Neural cell (in vitro differentiated cells): ENCODE results near the gene SRCAP. TPM values are rescaled to one million over a fixed set of nuclear protein-coding genes. Genes with fewer than 3 reads are reported as not detected.

ENCODE experiments used
- H2AFZ ChIP-seq: fragments of 200-600, 300-800 bp; sonication (generic), shearing (Covaris generic); 2 replicates; pipeline ENCODE4 v1.6.0; 2014; ENCODE audit warnings: low read depth, mild to moderate bottlenecking, antibody characterized with exemption, low read length, moderate library complexity
- H3F3A ChIP-seq: fragments of 200-600 bp; shearing (Covaris generic); 2 replicates; pipeline ENCODE4 v1.6.1; 2016; ENCODE audit warnings: mild to moderate bottlenecking, moderate library complexity, mixed read lengths, antibody characterized with exemption, low read length; ENCODE audit not compliant: insufficient read depth, poor library complexity, severe bottlenecking
- H3K27ac ChIP-seq: fragments of 200-600, 300-800 bp; sonication (generic), shearing (Covaris generic); 2 replicates; pipeline ENCODE4 v1.5.1; 2014; ENCODE audit warnings: mild to moderate bottlenecking, low read length, moderate library complexity
- H3K27me3 ChIP-seq: fragments of 300-800, 200-600 bp; sonication (generic), shearing (Covaris generic); 2 replicates; pipeline ENCODE4 v1.6.0; 2014; ENCODE audit warnings: mild to moderate bottlenecking, low read depth, low read length, moderate library complexity; ENCODE audit not compliant: insufficient read depth
- H3K36me3 ChIP-seq: fragments of 300-800, 200-600 bp; sonication (generic), shearing (Covaris generic); 2 replicates; pipeline ENCODE4 v1.5.1; 2014; ENCODE audit warnings: mild to moderate bottlenecking, antibody characterized with exemption, low read length, moderate library complexity; ENCODE audit not compliant: insufficient read depth
- H3K4me2 ChIP-seq: fragments of 300-800, 200-600 bp; sonication (generic), shearing (Covaris generic); 2 replicates; pipeline ENCODE4 v1.6.0; 2014; ENCODE audit warnings: mild to moderate bottlenecking, low read length
- H3K4me3 ChIP-seq: fragments of 300-800, 200-600 bp; sonication (generic), shearing (Covaris generic); 2 replicates; pipeline ENCODE4 v1.5.1; 2014; ENCODE audit warnings: mild to moderate bottlenecking, low read length, moderate library complexity
- H3K79me2 ChIP-seq: fragments of 200-600 bp; shearing (Covaris generic); replicated peaks from 2 replicates; pipeline ENCODE4 v1.6.0; 2014; ENCODE audit warnings: mild to moderate bottlenecking, low read length, moderate library complexity; ENCODE audit not compliant: insufficient read depth
- H3K9ac ChIP-seq: fragments of 300-800, 200-600 bp; sonication (generic), shearing (Covaris generic); 2 replicates; pipeline ENCODE4 v1.6.1; 2016; ENCODE audit warnings: mild to moderate bottlenecking, low read length, mixed read lengths
- H3K9me2 ChIP-seq: fragments of 200-600 bp; shearing (Covaris generic); 2 replicates; pipeline ENCODE4 v1.6.1; 2016; ENCODE audit warnings: mild to moderate bottlenecking, low read length, mixed read lengths; ENCODE audit not compliant: insufficient read depth
- H3K9me3 ChIP-seq: fragments of 200-600, 300-800 bp; sonication (generic), shearing (Covaris generic); 2 replicates; pipeline ENCODE4 v1.6.1; 2016; ENCODE audit warnings: mild to moderate bottlenecking, mixed run types, low read length, moderate library complexity, mixed read lengths
- H4K20me1 ChIP-seq: fragments of 200-600 bp; shearing (Covaris generic); 2 replicates; pipeline ENCODE4 v1.6.1; 2016; ENCODE audit warnings: mild to moderate bottlenecking, mixed run types; ENCODE audit not compliant: insufficient read depth
- EP300 ChIP-seq: fragments of 450-650 bp; conservative IDR thresholded peaks from 2 replicates; pipeline ENCODE4 v1.6.1; 2014; ENCODE audit warnings: antibody characterized with exemption, mild to moderate bottlenecking, moderate library complexity; ENCODE audit not compliant: poor library complexity, severe bottlenecking
- EZH2 ChIP-seq: fragments of 200-600, 300-800 bp; shearing (Covaris generic), sonication (generic); IDR thresholded peaks from 2 replicates; pipeline ENCODE4 v1.6.1; 2014; ENCODE audit warnings: antibody characterized with exemption, low read length, borderline replicate concordance, mild to moderate bottlenecking; ENCODE audit not compliant: insufficient read depth, poor library complexity, severe bottlenecking
- MXI1 ChIP-seq: fragments of 450-650 bp; conservative IDR thresholded peaks from 2 replicates; pipeline ENCODE4 v1.6.1; 2014; ENCODE audit warnings: antibody characterized with exemption, mild to moderate bottlenecking; ENCODE audit not compliant: poor library complexity, severe bottlenecking
- RAD21 ChIP-seq: fragments of 450-650 bp; conservative IDR thresholded peaks from 2 replicates; pipeline ENCODE4 v1.6.1; 2014; ENCODE audit warnings: antibody characterized with exemption, mild to moderate bottlenecking, moderate library complexity
- polyA plus RNA-seq: library from polyadenylated mRNA; depleted of rRNA; stranded (reverse); fragments of >200 nt; gene quantifications from 2 replicates; pipeline ENCODE4 v1.2.3, GENCODE V29; 2014
- TF ChIP-seq, protein P1 (sequence below): IDR thresholded peaks from 2 replicates; pipeline ENCODE4 v1.6.1; 2012; ENCODE audit warnings: borderline replicate concordance

The SRCAP gene
- polyA plus RNA-seq, 1 donor from 2014 or later = 0.76 TPM

- Histone ChIP-seq H3K9ac (no peak overlapping the region), H3K9me3 (no peaks in the 10 kb centered on the region), H4K20me1 (no peaks in the 10 kb centered on the region), H3K9me2 (no peaks in the 10 kb centered on the region), H3K4me3 (no peak overlapping the region), H2AFZ (no peak overlapping the region), H3K79me2 (peaks cover 22% of the 10 kb centered on the region), H3F3A (no peaks in the 10 kb centered on the region), H3K27ac (no peak overlapping the region), H3K27me3 (no peaks in the 10 kb centered on the region), H3K4me2 (no peak overlapping the region), H3K36me3 (no peaks in the 10 kb centered on the region)
- TF ChIP-seq EZH2 (no peak), RAD21 (no peak)
These were observed 85.2 kb downstream of the SRCAP start for GRCh38 chr16:30784215-30784614.

DNA sequence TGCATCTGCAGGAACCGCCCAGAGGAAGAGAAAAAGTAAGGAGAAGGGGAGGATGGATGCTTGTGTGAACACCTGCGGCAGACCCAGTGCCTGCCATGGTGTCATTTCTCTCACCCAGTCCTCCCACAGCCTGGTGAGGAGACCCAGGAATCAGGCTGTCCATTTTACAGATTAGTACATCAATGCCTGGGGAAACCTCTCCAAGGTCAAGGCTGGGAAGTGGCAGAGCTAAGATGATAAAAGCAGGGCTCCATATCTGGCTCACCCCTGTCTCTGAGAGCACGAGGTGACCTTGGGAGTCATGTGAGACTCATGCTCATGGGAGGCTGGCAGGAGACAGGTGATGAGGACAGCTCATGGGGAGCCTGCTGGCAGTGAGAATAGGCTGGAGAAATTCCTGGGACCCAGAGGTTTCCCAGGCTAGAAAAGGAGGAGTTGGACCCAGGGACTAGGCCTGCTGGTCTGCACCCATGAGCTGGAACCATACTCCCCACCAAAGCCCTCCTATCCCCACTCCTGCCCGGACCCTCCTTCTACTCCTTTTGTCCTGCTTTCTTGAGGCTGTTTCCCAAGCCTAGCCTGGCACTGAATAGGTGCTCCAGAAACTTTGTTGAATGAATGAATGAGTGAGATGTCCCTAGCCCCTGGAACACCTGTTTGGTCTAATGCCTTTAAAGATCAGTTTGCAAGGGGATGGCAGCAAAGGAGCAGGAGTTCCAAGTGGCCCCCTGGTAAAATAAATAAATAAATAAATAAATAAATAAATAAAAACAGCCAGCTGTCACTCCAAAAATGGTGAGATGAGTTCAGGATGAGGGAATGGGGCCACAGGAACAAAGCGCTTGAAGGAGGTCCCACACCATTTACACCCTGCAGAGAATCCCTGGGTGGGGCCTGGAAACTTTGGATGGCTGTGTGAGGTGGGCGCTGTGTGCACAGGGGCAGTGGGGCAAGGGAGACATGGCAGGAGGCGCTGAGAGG lies 86.4 kb downstream of the SRCAP start:
- H4K20me1 ChIP-seq = no peaks in the 10 kb centered on the region
- peak overlapping the region; percentile 93 for H3K4me3 ChIP-seq
- H3K4me2 ChIP-seq = peak overlapping the region; percentile 97
- H3K79me2 ChIP-seq = peaks cover 22% of the 10 kb centered on the region
- no peak overlapping the region for H2AFZ ChIP-seq
- TF ChIP-seq MXI1 = no peak
- TF ChIP-seq, protein P1, sequence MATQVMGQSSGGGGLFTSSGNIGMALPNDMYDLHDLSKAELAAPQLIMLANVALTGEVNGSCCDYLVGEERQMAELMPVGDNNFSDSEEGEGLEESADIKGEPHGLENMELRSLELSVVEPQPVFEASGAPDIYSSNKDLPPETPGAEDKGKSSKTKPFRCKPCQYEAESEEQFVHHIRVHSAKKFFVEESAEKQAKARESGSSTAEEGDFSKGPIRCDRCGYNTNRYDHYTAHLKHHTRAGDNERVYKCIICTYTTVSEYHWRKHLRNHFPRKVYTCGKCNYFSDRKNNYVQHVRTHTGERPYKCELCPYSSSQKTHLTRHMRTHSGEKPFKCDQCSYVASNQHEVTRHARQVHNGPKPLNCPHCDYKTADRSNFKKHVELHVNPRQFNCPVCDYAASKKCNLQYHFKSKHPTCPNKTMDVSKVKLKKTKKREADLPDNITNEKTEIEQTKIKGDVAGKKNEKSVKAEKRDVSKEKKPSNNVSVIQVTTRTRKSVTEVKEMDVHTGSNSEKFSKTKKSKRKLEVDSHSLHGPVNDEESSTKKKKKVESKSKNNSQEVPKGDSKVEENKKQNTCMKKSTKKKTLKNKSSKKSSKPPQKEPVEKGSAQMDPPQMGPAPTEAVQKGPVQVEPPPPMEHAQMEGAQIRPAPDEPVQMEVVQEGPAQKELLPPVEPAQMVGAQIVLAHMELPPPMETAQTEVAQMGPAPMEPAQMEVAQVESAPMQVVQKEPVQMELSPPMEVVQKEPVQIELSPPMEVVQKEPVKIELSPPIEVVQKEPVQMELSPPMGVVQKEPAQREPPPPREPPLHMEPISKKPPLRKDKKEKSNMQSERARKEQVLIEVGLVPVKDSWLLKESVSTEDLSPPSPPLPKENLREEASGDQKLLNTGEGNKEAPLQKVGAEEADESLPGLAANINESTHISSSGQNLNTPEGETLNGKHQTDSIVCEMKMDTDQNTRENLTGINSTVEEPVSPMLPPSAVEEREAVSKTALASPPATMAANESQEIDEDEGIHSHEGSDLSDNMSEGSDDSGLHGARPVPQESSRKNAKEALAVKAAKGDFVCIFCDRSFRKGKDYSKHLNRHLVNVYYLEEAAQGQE = no peak
- no peaks in the 10 kb centered on the region for H3K9me2 ChIP-seq
- H3K36me3 ChIP-seq = no peaks in the 10 kb centered on the region
- no peaks in the 10 kb centered on the region for H3K27me3 ChIP-seq
- peak overlapping the region; percentile 95 for H3K9ac ChIP-seq
- H3K27ac ChIP-seq = no peak overlapping the region
- no peaks in the 10 kb centered on the region for H3K9me3 ChIP-seq
- H3F3A ChIP-seq = no peaks in the 10 kb centered on the region

GRCh38 chr16:30786115-30786935 lies 87.4 kb downstream of the SRCAP start:
- H4K20me1 ChIP-seq = no peaks in the 10 kb centered on the region
- H3F3A ChIP-seq = no peaks in the 10 kb centered on the region
- H3K4me3 ChIP-seq = peak overlapping the region; percentile 93
- H2AFZ ChIP-seq = peak overlapping the region; percentile 45
- H3K9me3 ChIP-seq = no peaks in the 10 kb centered on the region
- H3K27ac ChIP-seq = peak overlapping the region; percentile 87
- peak overlapping the region; percentile 97 for H3K4me2 ChIP-seq
- H3K9ac ChIP-seq = peak overlapping the region; percentile 95
- H3K36me3 ChIP-seq = no peaks in the 10 kb centered on the region
- TF ChIP-seq EP300 (no peak), MXI1 (peak; percentile 14)
- no peaks in the 10 kb centered on the region for H3K27me3 ChIP-seq
- peaks cover 22% of the 10 kb centered on the region for H3K79me2 ChIP-seq
- H3K9me2 ChIP-seq = no peaks in the 10 kb centered on the region
